Spleen (tissue), 7 donors: ENCODE results near the gene RPA3.

ENCODE experiments used
- POLR2A ChIP-seq, 3 donors: fragments of 450-650 bp; IDR thresholded peaks; one replicate each; pipeline ENCODE4 v1.5.1; 2017; ENCODE audit warnings: antibody characterized with exemption in 3 of 3, mild to moderate bottlenecking in 1 of 3
- POLR2AphosphoS5 ChIP-seq, 3 donors: sonication (generic); formaldehyde crosslinking; IDR thresholded peaks; one replicate each; pipeline ENCODE4 v1.5.1; 2017; ENCODE audit warnings: antibody characterized with exemption in 3 of 3
- TF ChIP-seq, protein P1 (sequence below), 11 experiments: fragments of 200-600 bp in 7 of 11; fragments of 450-650 bp in 4 of 11; sonication (generic) in 4 of 11; IDR thresholded peaks in 8 of 11; conservative IDR thresholded peaks in 3 of 11; 1 replicate in 7 of 11; 2 replicates in 4 of 11; pipeline versions ENCODE4 v1.4.0 to v1.8.0; 2016 to 2021; ENCODE audit warnings: antibody characterized with exemption in 11 of 11, inconsistent platforms in 4 of 11, mild to moderate bottlenecking in 1 of 11
- donor health status: DM: no; HTN: no; CAD: no; lungs with moderate emphysema.
- donor health status: DM: no; HTN: no; CAD: no.
- donor health status: DM: no; HTN: no; CAD: no.

DNA sequence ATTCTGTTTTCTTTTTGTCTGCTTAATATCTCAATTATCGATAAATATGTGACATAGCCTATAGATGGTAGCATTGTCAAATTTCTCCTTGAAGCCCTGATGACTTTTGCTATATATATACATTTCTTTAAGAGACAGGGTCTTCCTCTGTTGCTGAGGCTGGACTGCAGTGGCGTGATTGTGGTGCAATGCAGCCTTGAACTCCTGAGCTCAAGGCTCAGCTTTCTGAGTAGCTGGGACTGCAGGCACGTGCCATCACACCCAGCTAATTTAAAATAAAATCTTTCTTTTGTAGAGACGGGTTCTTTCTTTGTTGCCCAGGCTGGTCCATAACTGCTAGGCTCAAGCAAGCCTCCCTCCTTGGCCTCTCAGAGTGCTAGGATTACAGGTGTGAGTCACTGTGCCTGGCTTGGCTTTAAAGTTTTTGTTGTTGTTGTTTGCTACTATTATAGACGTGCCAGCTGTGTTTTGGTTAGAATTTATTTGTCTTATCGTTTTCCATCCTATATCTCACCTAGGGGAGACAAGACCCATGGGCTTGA, 70.8 kb downstream of the RPA3 start:
- TF ChIP-seq, protein P1, sequence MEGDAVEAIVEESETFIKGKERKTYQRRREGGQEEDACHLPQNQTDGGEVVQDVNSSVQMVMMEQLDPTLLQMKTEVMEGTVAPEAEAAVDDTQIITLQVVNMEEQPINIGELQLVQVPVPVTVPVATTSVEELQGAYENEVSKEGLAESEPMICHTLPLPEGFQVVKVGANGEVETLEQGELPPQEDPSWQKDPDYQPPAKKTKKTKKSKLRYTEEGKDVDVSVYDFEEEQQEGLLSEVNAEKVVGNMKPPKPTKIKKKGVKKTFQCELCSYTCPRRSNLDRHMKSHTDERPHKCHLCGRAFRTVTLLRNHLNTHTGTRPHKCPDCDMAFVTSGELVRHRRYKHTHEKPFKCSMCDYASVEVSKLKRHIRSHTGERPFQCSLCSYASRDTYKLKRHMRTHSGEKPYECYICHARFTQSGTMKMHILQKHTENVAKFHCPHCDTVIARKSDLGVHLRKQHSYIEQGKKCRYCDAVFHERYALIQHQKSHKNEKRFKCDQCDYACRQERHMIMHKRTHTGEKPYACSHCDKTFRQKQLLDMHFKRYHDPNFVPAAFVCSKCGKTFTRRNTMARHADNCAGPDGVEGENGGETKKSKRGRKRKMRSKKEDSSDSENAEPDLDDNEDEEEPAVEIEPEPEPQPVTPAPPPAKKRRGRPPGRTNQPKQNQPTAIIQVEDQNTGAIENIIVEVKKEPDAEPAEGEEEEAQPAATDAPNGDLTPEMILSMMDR (IDR thresholded peaks at IDR 0.05 in 8 of 11, conservative IDR thresholded peaks at IDR 0.05 in 3 of 11), result no peak
- TF ChIP-seq POLR2A (IDR thresholded peaks at IDR 0.05), result no peak
- no peak for TF ChIP-seq POLR2AphosphoS5 (IDR thresholded peaks at IDR 0.05)
